B cell (primary cell): ENCODE data around the gene HBS1L. TPM values are rescaled to one million over a fixed set of nuclear protein-coding genes. Genes with fewer than 3 reads are reported as not detected.

Experiments
- ATAC-seq: fragments of 200-7000 bp; cut with Tn5 transposase; one replicate; pipeline ENCODE4 v1.10.0; 2021; ENCODE audit warnings: low read depth, mild to moderate bottlenecking, moderate number of reproducible peaks, moderate library complexity
- CTCF ChIA-PET: fragments of 350-600 bp; sonication (Branson Sonifier 250); formaldehyde crosslinking; loops from one replicate; lab custom pipeline; 2021; ENCODE audit warnings: antibody characterized with exemption, inconsistent platforms; lab: Charles Lee
- POLR2A ChIA-PET: fragments of 350-600 bp; sonication (Branson Sonifier 250); formaldehyde crosslinking; loops from one replicate; lab custom pipeline; 2021; ENCODE audit warnings: antibody characterized with exemption; lab: Charles Lee
- DNase-seq: peaks from one replicate; pipeline ENCODE4 v3.0.0; 2013
- H2AFZ ChIP-seq: 2 replicates; pipeline ENCODE4 v1.6.1; 2012; ENCODE audit warnings: mild to moderate bottlenecking, low read depth, low read length; ENCODE audit not compliant: insufficient read depth, poor library complexity, severe bottlenecking
- H3K27ac ChIP-seq, 2 donors: 1 replicate in 1 of 2; 2 replicates in 1 of 2; pipeline ENCODE4 v1.5.1; 2012 to 2013; ENCODE audit warnings: low read length in 2 of 2, mild to moderate bottlenecking in 2 of 2, moderate library complexity in 1 of 2
- H3K27me3 ChIP-seq, 4 experiments: fragments of 200-600 bp in 1 of 4; sonication (generic) in 1 of 4; replicated peaks in 1 of 4; 1 replicate in 2 of 4; 2 replicates in 2 of 4; pipeline versions ENCODE4 v1.6.1 to v1.7.0; 2013 to 2016; ENCODE audit warnings: low read length in 3 of 4, mild to moderate bottlenecking in 2 of 4, mixed read lengths in 1 of 4, moderate library complexity in 1 of 4; ENCODE audit not compliant: insufficient read depth in 4 of 4, control insufficient read depth in 3 of 4; ENCODE audit errors: control extremely low read depth in 1 of 4
- H3K36me3 ChIP-seq, 2 experiments: replicated peaks in 1 of 2; 1 replicate in 1 of 2; 2 replicates in 1 of 2; pipeline versions ENCODE4 v1.6.1 to v1.7.1; 2013; ENCODE audit warnings: low read length in 1 of 2; ENCODE audit not compliant: insufficient read depth in 2 of 2, control insufficient read depth in 1 of 2; ENCODE audit errors: control extremely low read depth in 1 of 2, extremely low read depth in 1 of 2
- H3K4me1 ChIP-seq, 2 donors: fragments of 200-600 bp in 1 of 2; sonication (generic) in 1 of 2; 1 replicate in 1 of 2; 2 replicates in 1 of 2; pipeline versions ENCODE4 v1.5.1 to v1.6.1; 2013 to 2017; ENCODE audit warnings: low read length in 2 of 2; ENCODE audit not compliant: control insufficient read depth in 2 of 2, insufficient read depth in 2 of 2
- H3K4me2 ChIP-seq: replicated peaks from 2 replicates; pipeline ENCODE3; 2012; ENCODE audit warnings: mild to moderate bottlenecking, low read depth, low read length; ENCODE audit not compliant: poor library complexity, severe bottlenecking
- H3K4me3 ChIP-seq, 5 experiments: fragments of 200-600 bp in 1 of 5; sonication (generic) in 1 of 5; 1 replicate in 3 of 5; 2 replicates in 2 of 5; pipeline versions ENCODE4 v1.5.1 to v1.7.0; 2011 to 2016; ENCODE audit warnings: low read length in 4 of 5, mild to moderate bottlenecking in 4 of 5, low read depth in 2 of 5, control low read depth in 1 of 5, moderate library complexity in 1 of 5; ENCODE audit not compliant: insufficient read depth in 1 of 5; ENCODE audit errors: control extremely low read depth in 1 of 5, extremely low read depth in 1 of 5
- H3K79me2 ChIP-seq: fragments of 200-600 bp; sonication (generic); one replicate; pipeline ENCODE4 v1.6.0; 2016; ENCODE audit warnings: low read length; ENCODE audit not compliant: control insufficient read depth, insufficient read depth
- H3K9ac ChIP-seq: fragments of 200-600 bp; sonication (generic); 2 replicates; pipeline ENCODE4 v1.6.1; 2017; ENCODE audit warnings: mild to moderate bottlenecking, low read length, moderate library complexity
- H3K9me3 ChIP-seq, 3 donors: one replicate each; pipeline versions ENCODE4 v1.6.1 to v1.7.1; 2013; ENCODE audit warnings: low read length in 2 of 3; ENCODE audit not compliant: control insufficient read depth in 2 of 3, insufficient read depth in 1 of 3; ENCODE audit errors: control extremely low read depth in 1 of 3
- H4K20me1 ChIP-seq: 2 replicates; pipeline ENCODE4 v1.6.0; 2012; ENCODE audit warnings: mild to moderate bottlenecking, low read length; ENCODE audit not compliant: insufficient read depth, control insufficient read depth, poor library complexity, severe bottlenecking
- H3K27ac Mint-ChIP-seq: one replicate; pipeline ENCODE4 v1.8.0; 2021; ENCODE audit warnings: mixed read lengths
- H3K27me3 Mint-ChIP-seq: one replicate; pipeline ENCODE4 v1.8.0; 2021; ENCODE audit warnings: mixed read lengths
- H3K4me1 Mint-ChIP-seq: one replicate; pipeline ENCODE4 v1.8.0; 2021; ENCODE audit warnings: mixed read lengths
- H3K4me3 Mint-ChIP-seq: one replicate; pipeline ENCODE4 v1.8.0; 2021; ENCODE audit warnings: mixed read lengths
- H3K9me3 Mint-ChIP-seq: one replicate; pipeline ENCODE4 v1.8.0; 2022; ENCODE audit warnings: mixed read lengths; ENCODE audit not compliant: insufficient read depth
- CTCF ChIP-seq: fragments of 200-600 bp; IDR thresholded peaks from one replicate; pipeline ENCODE4 v1.8.0; 2022; ENCODE audit warnings: antibody characterized with exemption, mild to moderate bottlenecking
- EZH2 ChIP-seq: IDR thresholded peaks from 2 replicates; pipeline ENCODE4 v1.6.1; 2012; ENCODE audit warnings: borderline replicate concordance, low read depth, mild to moderate bottlenecking, moderate library complexity, low read length; ENCODE audit not compliant: insufficient read depth, poor library complexity, severe bottlenecking
- WGBS: methylation state at CpG from one replicate; pipeline ENCODE4 v1.1.5; 2013; ENCODE audit warnings: missing lambda C conversion rate; ENCODE audit not compliant: insufficient coverage; 5-methylcytosine and 5-hydroxymethylcytosine counted together
- intact Hi-C: fragments of 100-400 bp; cut with micrococcal nuclease; formaldehyde crosslinking; loops from one replicate; pipeline ENCODE4 v1.10.0; 2022
- polyA plus RNA-seq: library from polyadenylated mRNA; depleted of rRNA; stranded (reverse); fragments of >200 nt; gene quantifications from 2 replicates; pipeline ENCODE4 v1.2.3, GENCODE V29; 2012
- total RNA-seq, 2 donors: library from RNA; stranded (reverse); fragments of 120-200 nt in 1 of 2; gene quantifications; 1 replicate in 1 of 2; 2 replicates in 1 of 2; pipeline versions ENCODE4 v1.2.3 to v1.2.4, GENCODE V29; 2013 to 2022

Gene HBS1L
- total and polyA plus RNA-seq, 2 donors (not counting 1 experiment from before 2014, with no cell fraction given): 10.3 to 58.2 TPM

- ATAC-seq: no peak
- no peak overlapping the region for H3K4me3 ChIP-seq
Measured at GRCh38 chr6:135022050-135022697, 32.4 kb downstream of the HBS1L start.

More at GRCh38 chr6:135022050-135022697, 32.4 kb downstream of the HBS1L start:
- peaks cover 5% of the 10 kb centered on the region for H3K4me1 Mint-ChIP-seq
- Histone ChIP-seq H3K27ac (no peak overlapping the region), H3K36me3 (no peaks in the 10 kb centered on the region), H3K27me3 (no peaks in the 10 kb centered on the region), H3K4me2 (no peak overlapping the region), H4K20me1 (no peaks in the 10 kb centered on the region), H3K4me1 (no peaks in the 10 kb centered on the region), H3K9me3 (no peaks in the 10 kb centered on the region), H3K79me2 (peaks cover 26% of the 10 kb centered on the region), H2AFZ (no peak overlapping the region), H3K9ac (no peak overlapping the region)
- no peaks in the 10 kb centered on the region for H3K9me3 Mint-ChIP-seq
- DNase-seq: no peak
- ChIA-PET POLR2A (no interaction called here), CTCF (interaction anchor here (0.7 kb wide), 1 partner anchor 870 kb away, joined by 3 read pairs; no protein-coding TSS in a partner anchor)
- intact Hi-C loops: no loop called here
- H3K4me3 Mint-ChIP-seq: no peak overlapping the region
- 80% methylated on average over 1 of the region's 2 CpGs for WGBS
- TF ChIP-seq CTCF (no peak), EZH2 (no peak)
- H3K27ac Mint-ChIP-seq: no peak overlapping the region
- no peaks in the 10 kb centered on the region for H3K27me3 Mint-ChIP-seq
